ENCODE measurements around the gene ARF3. TPM values are rescaled to one million over a fixed set of nuclear protein-coding genes. Genes with fewer than 3 reads are reported as not detected.

The ARF3 gene
- total RNA-seq, 1 experiment from 2014 or later: 256 TPM

DNA sequence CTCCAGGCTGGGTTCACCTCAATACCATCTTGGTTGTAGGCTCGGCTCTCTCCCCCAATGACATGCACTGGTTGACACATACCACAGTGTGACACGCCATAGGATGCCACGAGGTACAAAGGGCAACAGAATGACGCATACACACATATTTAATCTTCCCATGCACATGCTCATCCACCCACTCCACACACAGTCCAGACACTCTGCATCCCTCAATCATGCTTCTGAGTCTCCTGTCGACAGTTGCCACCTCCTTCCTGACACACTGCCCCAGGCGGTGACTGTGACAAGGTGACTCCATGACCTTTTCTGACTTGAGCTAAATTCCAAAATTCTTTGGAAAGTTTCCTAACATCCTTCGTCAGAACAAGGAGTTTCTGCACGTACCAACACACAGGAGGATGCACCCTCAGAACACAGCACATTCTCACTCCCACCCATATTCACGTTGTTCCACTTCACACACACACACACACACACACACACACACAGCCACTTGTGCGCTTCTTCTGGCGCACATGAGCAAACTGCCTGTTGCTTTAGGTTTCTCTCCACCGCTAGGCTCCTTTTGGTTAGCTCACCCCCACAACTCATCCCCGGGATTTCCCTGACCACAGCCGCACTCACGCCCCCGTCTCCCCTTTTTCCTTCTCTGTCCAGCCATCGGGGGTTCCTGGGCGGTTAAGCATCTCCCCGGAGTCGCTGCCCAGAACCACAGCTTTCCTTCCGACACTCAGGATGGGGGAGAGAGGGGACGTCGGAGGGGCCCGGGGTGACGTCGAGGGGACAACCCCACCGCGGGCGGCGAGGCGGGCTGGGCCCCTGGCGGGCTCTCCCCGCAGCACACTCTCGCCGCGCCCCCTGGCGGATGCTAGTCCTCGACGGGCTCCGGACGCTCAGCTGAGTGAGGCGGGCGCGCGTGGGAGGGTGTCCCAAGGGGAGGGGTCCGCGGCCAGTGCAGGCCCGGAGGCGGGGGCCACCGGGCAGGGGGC is 20.3 kb upstream of the ARF3 start:
- DNase-seq (ENCODE audit: low spot score) (peak; percentile 75), ATAC-seq (peak; percentile 3)
- Mint-ChIP-seq H3K27ac (no peak overlapping the region), H3K4me3 (peak overlapping the region; percentile 45), H3K36me3 (no peaks in the 10 kb centered on the region), H3K9me3 (no peaks in the 10 kb centered on the region), H3K4me1 (peaks cover 31% of the 10 kb centered on the region), H3K27me3 (ENCODE audit: low read depth) (peaks cover 100% of the 10 kb centered on the region)
- POLR2A ChIA-PET: no interaction called here
- TF ChIP-seq, protein P1, sequence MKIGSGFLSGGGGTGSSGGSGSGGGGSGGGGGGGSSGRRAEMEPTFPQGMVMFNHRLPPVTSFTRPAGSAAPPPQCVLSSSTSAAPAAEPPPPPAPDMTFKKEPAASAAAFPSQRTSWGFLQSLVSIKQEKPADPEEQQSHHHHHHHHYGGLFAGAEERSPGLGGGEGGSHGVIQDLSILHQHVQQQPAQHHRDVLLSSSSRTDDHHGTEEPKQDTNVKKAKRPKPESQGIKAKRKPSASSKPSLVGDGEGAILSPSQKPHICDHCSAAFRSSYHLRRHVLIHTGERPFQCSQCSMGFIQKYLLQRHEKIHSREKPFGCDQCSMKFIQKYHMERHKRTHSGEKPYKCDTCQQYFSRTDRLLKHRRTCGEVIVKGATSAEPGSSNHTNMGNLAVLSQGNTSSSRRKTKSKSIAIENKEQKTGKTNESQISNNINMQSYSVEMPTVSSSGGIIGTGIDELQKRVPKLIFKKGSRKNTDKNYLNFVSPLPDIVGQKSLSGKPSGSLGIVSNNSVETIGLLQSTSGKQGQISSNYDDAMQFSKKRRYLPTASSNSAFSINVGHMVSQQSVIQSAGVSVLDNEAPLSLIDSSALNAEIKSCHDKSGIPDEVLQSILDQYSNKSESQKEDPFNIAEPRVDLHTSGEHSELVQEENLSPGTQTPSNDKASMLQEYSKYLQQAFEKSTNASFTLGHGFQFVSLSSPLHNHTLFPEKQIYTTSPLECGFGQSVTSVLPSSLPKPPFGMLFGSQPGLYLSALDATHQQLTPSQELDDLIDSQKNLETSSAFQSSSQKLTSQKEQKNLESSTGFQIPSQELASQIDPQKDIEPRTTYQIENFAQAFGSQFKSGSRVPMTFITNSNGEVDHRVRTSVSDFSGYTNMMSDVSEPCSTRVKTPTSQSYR (CRISPR knock-in tag; IDR thresholded peaks at IDR 0.05): no peak
- TF ChIP-seq FOXJ3 (CRISPR knock-in tag; IDR thresholded peaks at IDR 0.05; ENCODE audit: borderline replicate concordance) (no peak), SP1 (CRISPR knock-in tag; conservative IDR thresholded peaks at IDR 0.05) (0 out of 2 replicates have a peak, but pooled peaks have one; percentile 28), NFE2L1 (CRISPR knock-in tag; IDR thresholded peaks at IDR 0.05) (peak; percentile 19; the same call in 1 of the 2 replicates), ETV6 (CRISPR knock-in tag; IDR thresholded peaks at IDR 0.05) (0 out of 2 replicates have a peak, but pooled peaks have one; percentile 32), ZNF423 (CRISPR knock-in tag; IDR thresholded peaks at IDR 0.05) (0 out of 2 replicates have a peak, but pooled peaks have one; percentile 29)
- TF ChIP-seq, protein P2, sequence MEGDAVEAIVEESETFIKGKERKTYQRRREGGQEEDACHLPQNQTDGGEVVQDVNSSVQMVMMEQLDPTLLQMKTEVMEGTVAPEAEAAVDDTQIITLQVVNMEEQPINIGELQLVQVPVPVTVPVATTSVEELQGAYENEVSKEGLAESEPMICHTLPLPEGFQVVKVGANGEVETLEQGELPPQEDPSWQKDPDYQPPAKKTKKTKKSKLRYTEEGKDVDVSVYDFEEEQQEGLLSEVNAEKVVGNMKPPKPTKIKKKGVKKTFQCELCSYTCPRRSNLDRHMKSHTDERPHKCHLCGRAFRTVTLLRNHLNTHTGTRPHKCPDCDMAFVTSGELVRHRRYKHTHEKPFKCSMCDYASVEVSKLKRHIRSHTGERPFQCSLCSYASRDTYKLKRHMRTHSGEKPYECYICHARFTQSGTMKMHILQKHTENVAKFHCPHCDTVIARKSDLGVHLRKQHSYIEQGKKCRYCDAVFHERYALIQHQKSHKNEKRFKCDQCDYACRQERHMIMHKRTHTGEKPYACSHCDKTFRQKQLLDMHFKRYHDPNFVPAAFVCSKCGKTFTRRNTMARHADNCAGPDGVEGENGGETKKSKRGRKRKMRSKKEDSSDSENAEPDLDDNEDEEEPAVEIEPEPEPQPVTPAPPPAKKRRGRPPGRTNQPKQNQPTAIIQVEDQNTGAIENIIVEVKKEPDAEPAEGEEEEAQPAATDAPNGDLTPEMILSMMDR (IDR thresholded peaks at IDR 0.05): peak; percentile 77; the same call in 1 of the 2 replicates
- TF ChIP-seq, protein P3, sequence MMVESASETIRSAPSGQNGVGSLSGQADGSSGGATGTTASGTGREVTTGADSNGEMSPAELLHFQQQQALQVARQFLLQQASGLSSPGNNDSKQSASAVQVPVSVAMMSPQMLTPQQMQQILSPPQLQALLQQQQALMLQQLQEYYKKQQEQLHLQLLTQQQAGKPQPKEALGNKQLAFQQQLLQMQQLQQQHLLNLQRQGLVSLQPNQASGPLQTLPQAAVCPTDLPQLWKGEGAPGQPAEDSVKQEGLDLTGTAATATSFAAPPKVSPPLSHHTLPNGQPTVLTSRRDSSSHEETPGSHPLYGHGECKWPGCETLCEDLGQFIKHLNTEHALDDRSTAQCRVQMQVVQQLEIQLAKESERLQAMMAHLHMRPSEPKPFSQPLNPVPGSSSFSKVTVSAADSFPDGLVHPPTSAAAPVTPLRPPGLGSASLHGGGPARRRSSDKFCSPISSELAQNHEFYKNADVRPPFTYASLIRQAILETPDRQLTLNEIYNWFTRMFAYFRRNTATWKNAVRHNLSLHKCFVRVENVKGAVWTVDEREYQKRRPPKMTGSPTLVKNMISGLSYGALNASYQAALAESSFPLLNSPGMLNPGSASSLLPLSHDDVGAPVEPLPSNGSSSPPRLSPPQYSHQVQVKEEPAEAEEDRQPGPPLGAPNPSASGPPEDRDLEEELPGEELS (CRISPR knock-in tag; IDR thresholded peaks at IDR 0.05): peak; percentile 30; the same call in 1 of the 2 replicates
- TF ChIP-seq, protein P4, sequence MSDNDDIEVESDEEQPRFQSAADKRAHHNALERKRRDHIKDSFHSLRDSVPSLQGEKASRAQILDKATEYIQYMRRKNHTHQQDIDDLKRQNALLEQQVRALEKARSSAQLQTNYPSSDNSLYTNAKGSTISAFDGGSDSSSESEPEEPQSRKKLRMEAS (CRISPR knock-in tag; IDR thresholded peaks at IDR 0.05): peak; percentile 33; the same call in 1 of the 2 replicates
- CTCF ChIA-PET: interaction anchor here (0.9 to 10.3 kb wide), 28 partner anchors 8 to 164 kb away, joined by 3 to 237 read pairs (median 4); partner anchors contain the start of genes ARF3, CACNB3, DDN and DDX23

DNA sequence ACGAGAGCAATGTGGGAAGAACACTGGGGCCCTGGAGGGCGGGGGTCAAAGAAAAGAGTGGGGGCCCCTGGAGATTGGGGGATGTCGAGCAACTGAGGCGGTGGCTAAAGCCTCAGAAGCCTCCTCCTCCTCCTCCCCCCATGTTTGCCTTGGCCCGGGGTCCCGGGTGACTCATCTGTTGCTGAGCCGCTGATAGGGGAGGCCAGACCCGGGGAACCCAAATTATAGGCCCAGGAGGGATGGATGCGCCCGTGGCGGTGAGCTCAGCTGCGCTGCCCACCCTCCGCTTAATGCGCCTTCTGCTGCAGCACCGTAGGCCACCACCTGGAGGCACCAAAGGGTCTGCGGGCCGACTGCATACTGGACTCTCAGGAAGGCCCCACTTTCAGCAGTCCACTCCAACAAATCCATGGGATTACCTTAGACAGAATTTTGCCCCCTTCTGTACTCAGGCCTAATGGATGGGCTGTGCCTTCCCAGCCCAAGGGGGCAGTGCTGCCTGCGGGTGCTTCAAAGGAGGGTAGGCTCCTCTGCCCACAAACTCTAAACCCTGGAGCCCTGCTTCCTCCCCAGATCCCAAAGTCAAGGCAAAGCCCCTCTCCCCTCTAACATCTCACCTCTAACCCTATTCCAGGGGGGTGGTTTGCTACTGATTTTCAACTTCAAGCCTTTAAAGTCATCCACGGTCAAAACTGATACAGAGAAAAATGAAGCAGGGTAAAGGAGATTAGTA is 16.8 kb upstream of the ARF3 start:
- Mint-ChIP-seq H3K4me3 (no peak overlapping the region), H3K27me3 (ENCODE audit: low read depth) (peaks cover 100% of the 10 kb centered on the region)
- TF ChIP-seq, protein P5, sequence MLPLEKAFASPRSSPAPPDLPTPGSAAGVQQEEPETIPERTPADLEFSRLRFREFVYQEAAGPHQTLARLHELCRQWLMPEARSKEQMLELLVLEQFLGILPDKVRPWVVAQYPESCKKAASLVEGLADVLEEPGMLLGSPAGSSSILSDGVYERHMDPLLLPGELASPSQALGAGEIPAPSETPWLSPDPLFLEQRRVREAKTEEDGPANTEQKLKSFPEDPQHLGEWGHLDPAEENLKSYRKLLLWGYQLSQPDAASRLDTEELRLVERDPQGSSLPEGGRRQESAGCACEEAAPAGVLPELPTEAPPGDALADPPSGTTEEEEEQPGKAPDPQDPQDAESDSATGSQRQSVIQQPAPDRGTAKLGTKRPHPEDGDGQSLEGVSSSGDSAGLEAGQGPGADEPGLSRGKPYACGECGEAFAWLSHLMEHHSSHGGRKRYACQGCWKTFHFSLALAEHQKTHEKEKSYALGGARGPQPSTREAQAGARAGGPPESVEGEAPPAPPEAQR (CRISPR knock-in tag; IDR thresholded peaks at IDR 0.05): no peak
- TF ChIP-seq, protein P3 (CRISPR knock-in tag; IDR thresholded peaks at IDR 0.05): no peak
- TF ChIP-seq ZNF317 (CRISPR knock-in tag; IDR thresholded peaks at IDR 0.05; ENCODE audit: borderline replicate concordance, low read depth) (no peak), ZNF121 (CRISPR knock-in tag; IDR thresholded peaks at IDR 0.05) (no peak), OVOL2 (CRISPR knock-in tag; IDR thresholded peaks at IDR 0.05; ENCODE audit: borderline replicate concordance) (no peak)
- TF ChIP-seq, protein P2 (IDR thresholded peaks at IDR 0.05): peak; percentile 68

More for the DNA sequence above, 16.8 kb upstream of the ARF3 start:
- POLR2A ChIA-PET: interaction anchor here (1.0 kb wide), 1 partner anchor 17 kb away, joined by 4 read pairs; the partner anchor contains the start of gene ARF3
- Mint-ChIP-seq H3K36me3 (no peaks in the 10 kb centered on the region), H3K9me3 (no peaks in the 10 kb centered on the region), H3K4me1 (peaks cover 33% of the 10 kb centered on the region), H3K27ac (no peak overlapping the region)
- CTCF ChIA-PET: interaction anchor here (0.6 to 11.0 kb wide), 18 partner anchors 7 to 368 kb away, joined by 3 to 164 read pairs (median 5); partner anchors contain the start of genes ARF3, DDN, DDX23 and FKBP11
- peak; percentile 58 for ATAC-seq
- peak; percentile 82 for DNase-seq (ENCODE audit: low spot score)

Measured in WTC11 (cell line).